KMS-11 (cell line): ENCODE results near the gene CREB1.

Experiments used
- H2AFZ ChIP-seq: fragments of 200-600 bp; sonication (generic); 2 replicates; pipeline ENCODE4 v1.6.1; 2016; ENCODE audit warnings: antibody characterized with exemption, mixed run types, low read depth
- H3K27ac ChIP-seq: fragments of 200-600 bp; sonication (generic); 2 replicates; pipeline ENCODE4 v1.6.1; 2016; ENCODE audit warnings: mild to moderate bottlenecking, mixed run types
- H3K27me3 ChIP-seq: fragments of 200-600 bp; sonication (generic); 2 replicates; pipeline ENCODE4 v1.6.1; 2017; ENCODE audit warnings: mild to moderate bottlenecking, low read depth, mixed run types, moderate library complexity; ENCODE audit not compliant: insufficient read depth
- H3K36me3 ChIP-seq: fragments of 200-600 bp; sonication (generic); 2 replicates; pipeline ENCODE4 v1.6.1; 2017; ENCODE audit warnings: mild to moderate bottlenecking, mixed run types; ENCODE audit not compliant: insufficient read depth
- H3K4me1 ChIP-seq: fragments of 200-600 bp; sonication (generic); 2 replicates; pipeline ENCODE4 v1.6.1; 2016; ENCODE audit warnings: mild to moderate bottlenecking, low read depth, mixed run types; ENCODE audit not compliant: poor library complexity, severe bottlenecking
- H3K4me2 ChIP-seq: fragments of 200-600 bp; sonication (generic); 2 replicates; pipeline ENCODE4 v1.7.0; 2016; ENCODE audit warnings: mild to moderate bottlenecking, mixed run types
- H3K4me3 ChIP-seq: fragments of 200-600 bp; sonication (generic); IDR thresholded peaks from 2 replicates; pipeline ENCODE4 v1.6.1; 2017; ENCODE audit warnings: low read depth, low read length, mixed read lengths; ENCODE audit not compliant: insufficient read depth
- H3K79me2 ChIP-seq: fragments of 200-600 bp; sonication (generic); 2 replicates; pipeline ENCODE4 v1.6.1; 2016; ENCODE audit warnings: low read depth, mixed run types; ENCODE audit not compliant: insufficient read depth
- H3K9ac ChIP-seq: fragments of 200-600 bp; sonication (generic); 2 replicates; pipeline ENCODE4 v1.6.1; 2016; ENCODE audit warnings: mild to moderate bottlenecking, mixed run types
- H4K20me1 ChIP-seq: fragments of 200-600 bp; sonication (generic); 2 replicates; pipeline ENCODE4 v1.6.1; 2016; ENCODE audit warnings: mild to moderate bottlenecking, mixed run types; ENCODE audit not compliant: insufficient read depth
- CTCF ChIP-seq: fragments of 200-600 bp; sonication (generic); conservative IDR thresholded peaks from 2 replicates; pipeline ENCODE4 v1.6.1; 2017; ENCODE audit warnings: low read depth, mild to moderate bottlenecking, antibody characterized with exemption, low read length, moderate library complexity, mixed read lengths

Gene CREB1

GRCh38 chr2:207515671-207516070 is 14.1 kb upstream of the CREB1 start:
- Histone ChIP-seq H2AFZ (no peak overlapping the region), H3K9ac (no peak overlapping the region), H3K4me3 (no peak overlapping the region), H3K27me3 (no peaks in the 10 kb centered on the region), H3K79me2 (no peaks in the 10 kb centered on the region), H3K27ac (no peak overlapping the region), H3K4me1 (no peaks in the 10 kb centered on the region), H4K20me1 (no peaks in the 10 kb centered on the region), H3K4me2 (no peak overlapping the region), H3K36me3 (no peaks in the 10 kb centered on the region)
- no peak for TF ChIP-seq CTCF

GRCh38 chr2:207516206-207516605 is 13.6 kb upstream of the CREB1 start:
- Histone ChIP-seq H4K20me1 (no peaks in the 10 kb centered on the region), H3K9ac (no peak overlapping the region), H3K27ac (no peak overlapping the region), H3K4me1 (no peaks in the 10 kb centered on the region), H3K4me3 (no peak overlapping the region), H2AFZ (no peak overlapping the region), H3K79me2 (no peaks in the 10 kb centered on the region), H3K27me3 (no peaks in the 10 kb centered on the region), H3K4me2 (no peak overlapping the region), H3K36me3 (no peaks in the 10 kb centered on the region)
- no peak for TF ChIP-seq CTCF

- Histone ChIP-seq H3K4me3 (no peak overlapping the region), H3K79me2 (no peaks in the 10 kb centered on the region), H3K27ac (no peak overlapping the region), H3K27me3 (no peaks in the 10 kb centered on the region), H2AFZ (no peak overlapping the region), H3K9ac (no peak overlapping the region), H3K4me2 (no peak overlapping the region), H4K20me1 (no peaks in the 10 kb centered on the region), H3K4me1 (peaks cover 4% of the 10 kb centered on the region), H3K36me3 (no peaks in the 10 kb centered on the region)
- no peak for TF ChIP-seq CTCF
Observed at GRCh38 chr2:207523005-207523404, 6.8 kb upstream of the CREB1 start.

- H3K27me3 ChIP-seq = no peaks in the 10 kb centered on the region
- H3K4me1 ChIP-seq = peaks cover 12% of the 10 kb centered on the region
- no peak for TF ChIP-seq CTCF
- H3K9ac ChIP-seq = no peak overlapping the region
- H3K36me3 ChIP-seq = no peaks in the 10 kb centered on the region
- no peak overlapping the region for H2AFZ ChIP-seq
- H3K79me2 ChIP-seq = no peaks in the 10 kb centered on the region
- H3K27ac ChIP-seq = no peak overlapping the region
- no peak overlapping the region for H3K4me2 ChIP-seq
- no peak overlapping the region for H3K4me3 ChIP-seq
- H4K20me1 ChIP-seq = no peaks in the 10 kb centered on the region
Observed at GRCh38 chr2:207525296-207525695, 4.5 kb upstream of the CREB1 start.

- Histone ChIP-seq H3K4me1 (peaks cover 33% of the 10 kb centered on the region), H3K27ac (peak overlapping the region; percentile 99), H2AFZ (peak overlapping the region; percentile 48), H3K4me2 (peak overlapping the region; percentile 33), H3K79me2 (peaks cover 34% of the 10 kb centered on the region), H3K4me3 (no peak overlapping the region), H4K20me1 (no peaks in the 10 kb centered on the region; the same call in 1 of the 2 replicates), H3K36me3 (no peaks in the 10 kb centered on the region), H3K9ac (peak overlapping the region; percentile 99), H3K27me3 (no peaks in the 10 kb centered on the region)
- 0 out of 2 replicates have a peak, but pooled peaks have one; percentile 18 for TF ChIP-seq CTCF
Observed at GRCh38 chr2:207528980-207529329, 807 bp upstream of the CREB1 start.
